HCT116 (cell line): ENCODE data around the gene TNIP1. TPM values are rescaled to one million over a fixed set of nuclear protein-coding genes. Genes with fewer than 3 reads are reported as not detected.

ENCODE experiments used
- ATAC-seq: fragments of 200-7000 bp; cut with Tn5 transposase; 2 replicates; pipeline ENCODE4 v1.9.1; 2020; ENCODE audit warnings: mild to moderate bottlenecking, moderate library complexity
- BruUV-seq: library from RNA; stranded (reverse); fragments of 400-500 nt; replicated peaks from 2 replicates; lab custom pipeline; 2021; lab: Mats Ljungman, UMichigan
- CTCF ChIA-PET: fragments of 300-600 bp; sonication (Branson Sonifier 250); formaldehyde crosslinking; loops from one replicate; lab custom pipeline; 2021; ENCODE audit warnings: antibody characterized with exemption; lab: Charles Lee
- POLR2A ChIA-PET: fragments of 300-600, 350-600 bp; sonication (Branson Sonifier 250); formaldehyde crosslinking; loops from one replicate; lab custom pipeline; 2021; ENCODE audit warnings: antibody characterized with exemption; lab: Charles Lee
- RAD21 ChIA-PET, 2 experiments: fragments of 300-600 bp; sonication (Branson Sonifier 250); formaldehyde crosslinking; loops; one replicate each; lab custom pipeline; 2023; ENCODE audit warnings: low total read pairs in 2 of 2; ENCODE audit not compliant: uncharacterized antibody in 2 of 2, unreplicated experiment in 2 of 2, low non-redundant PET in 1 of 2; lab: Charles Lee
- DNase-seq: peaks from one replicate; pipeline ENCODE4 v3.0.0-alpha.2; 2010; ENCODE audit warnings: low read depth, low spot score
- H2AFZ ChIP-seq: fragments of 200-600 bp; shearing (Covaris generic), sonication (generic); 2 replicates; pipeline ENCODE4 v1.6.1; 2017; ENCODE audit warnings: low read depth, mixed run types, mixed read lengths, antibody characterized with exemption, low read length; ENCODE audit not compliant: poor library complexity, severe bottlenecking
- H3K27ac ChIP-seq: 2 replicates; pipeline ENCODE4 v1.5.1; 2012; ENCODE audit warnings: low read depth, low read length
- H3K27me3 ChIP-seq: fragments of 200-600 bp; sonication (generic); 2 replicates; pipeline ENCODE4 v1.6.1; 2016; ENCODE audit warnings: mixed run types, low read length, mixed read lengths; ENCODE audit not compliant: insufficient read depth
- H3K36me3 ChIP-seq, 2 experiments: fragments of 200-500 bp in 1 of 2; fragments of 200-600 bp in 1 of 2; sonication (Bioruptor generic) in 1 of 2; sonication (generic) in 1 of 2; 2 replicates each; pipeline versions ENCODE4 v1.5.1 to v1.6.1; 2014 to 2016; ENCODE audit warnings: low read length in 2 of 2, inconsistent platforms in 1 of 2, mixed read lengths in 1 of 2, mixed run types in 1 of 2; ENCODE audit not compliant: insufficient read depth in 2 of 2, control insufficient read depth in 1 of 2
- H3K4me1 ChIP-seq, 2 experiments: fragments of 200-600 bp in 1 of 2; sonication (generic) in 1 of 2; 2 replicates each; pipeline versions ENCODE4 v1.5.1 to v1.6.1; 2012 to 2017; ENCODE audit warnings: low read length in 2 of 2, inconsistent platforms in 1 of 2, mild to moderate bottlenecking in 1 of 2, mixed read lengths in 1 of 2, mixed run types in 1 of 2, moderate library complexity in 1 of 2; ENCODE audit not compliant: insufficient read depth in 2 of 2, control insufficient read depth in 1 of 2
- H3K4me2 ChIP-seq: fragments of 200-600 bp; sonication (generic); 2 replicates; pipeline ENCODE4 v1.6.1; 2017; ENCODE audit warnings: mixed run types, low read length, mixed read lengths
- H3K4me3 ChIP-seq, 2 experiments: fragments of 200-600 bp in 1 of 2; sonication (generic) in 1 of 2; replicated peaks in 1 of 2; 2 replicates each; pipeline ENCODE4 v1.5.1; 2011 to 2016; ENCODE audit warnings: low read length in 2 of 2, control low read depth in 1 of 2, low read depth in 1 of 2, mild to moderate bottlenecking in 1 of 2, mixed read lengths in 1 of 2, mixed run types in 1 of 2
- H3K79me2 ChIP-seq: fragments of 200-600 bp; sonication (generic); 2 replicates; pipeline ENCODE4 v1.6.1; 2017; ENCODE audit warnings: mild to moderate bottlenecking, mixed run types, low read length, moderate library complexity, mixed read lengths; ENCODE audit not compliant: insufficient read depth
- H3K9ac ChIP-seq: fragments of 200-600 bp; sonication (generic); 2 replicates; pipeline ENCODE4 v1.6.1; 2016; ENCODE audit warnings: low read length, mixed read lengths
- H3K9me2 ChIP-seq: fragments of 200-600 bp; sonication (generic), shearing (Covaris generic); 2 replicates; pipeline ENCODE4 v1.6.1; 2017; ENCODE audit warnings: mixed run types, mild to moderate bottlenecking, moderate library complexity; ENCODE audit not compliant: insufficient read depth
- H3K9me3 ChIP-seq, 2 experiments: fragments of 200-500 bp in 1 of 2; fragments of 200-600 bp in 1 of 2; sonication (Bioruptor generic) in 1 of 2; sonication (generic) in 1 of 2; 2 replicates each; pipeline ENCODE4 v1.6.1; 2014 to 2017; ENCODE audit warnings: low read length in 2 of 2, mixed read lengths in 2 of 2, inconsistent platforms in 1 of 2, low read depth in 1 of 2, mild to moderate bottlenecking in 1 of 2, mixed run types in 1 of 2, moderate library complexity in 1 of 2; ENCODE audit not compliant: control insufficient read depth in 1 of 2, insufficient read depth in 1 of 2
- H4K20me1 ChIP-seq: fragments of 200-600 bp; sonication (generic), shearing (Covaris generic); 2 replicates; pipeline ENCODE4 v1.6.1; 2017; ENCODE audit warnings: mixed run types, mild to moderate bottlenecking, moderate library complexity; ENCODE audit not compliant: insufficient read depth
- CEBPB ChIP-seq: IDR thresholded peaks from 2 replicates; pipeline ENCODE4 v1.6.1; 2012; ENCODE audit warnings: low read depth
- EGR1 ChIP-seq: IDR thresholded peaks from 2 replicates; pipeline ENCODE4 v1.6.1; 2012; ENCODE audit warnings: low read depth
- EZH2phosphoT487 ChIP-seq: fragments of 200-600 bp; IDR thresholded peaks from 2 replicates; pipeline ENCODE4 v1.6.1; 2018; ENCODE audit warnings: antibody characterized with exemption, borderline replicate concordance
- FOSL1 ChIP-seq: IDR thresholded peaks from 2 replicates; pipeline ENCODE4 v1.6.1; 2012; ENCODE audit warnings: low read depth
- JUND ChIP-seq: IDR thresholded peaks from 2 replicates; pipeline ENCODE4 v1.6.1; 2012
- POLR2AphosphoS5 ChIP-seq: IDR thresholded peaks from 2 replicates; pipeline ENCODE4 v1.6.1; 2011; ENCODE audit warnings: mild to moderate bottlenecking, low read depth, low read length, moderate library complexity
- SRF ChIP-seq: IDR thresholded peaks from 2 replicates; pipeline ENCODE4 v1.6.1; 2012; ENCODE audit warnings: low read depth
- ZNF274 ChIP-seq: fragments of 200-500 bp; sonication (Bioruptor generic); IDR thresholded peaks from 2 replicates; pipeline ENCODE4 v1.6.1; 2014; ENCODE audit warnings: mild to moderate bottlenecking, low read depth, low read length, inconsistent platforms
- intact Hi-C: fragments of 100-400 bp; cut with micrococcal nuclease; formaldehyde crosslinking; loops from 2 replicates; pipeline ENCODE4 v1.10.0; 2022
- total RNA-seq: library from RNA; stranded (reverse); gene quantifications from one replicate; pipeline ENCODE4 v1.2.1, GENCODE V29; 2021; ENCODE audit not compliant: unreplicated experiment
- TF ChIP-seq, protein P1 (sequence below): IDR thresholded peaks from 2 replicates; pipeline ENCODE4 v1.6.1; 2011; ENCODE audit warnings: mild to moderate bottlenecking, low read length, moderate library complexity; ENCODE audit not compliant: insufficient replicate concordance; ENCODE audit errors: extremely low read depth

TNIP1 gene
- total RNA-seq, 1 experiment from 2014 or later, result 46.0 TPM

DNA sequence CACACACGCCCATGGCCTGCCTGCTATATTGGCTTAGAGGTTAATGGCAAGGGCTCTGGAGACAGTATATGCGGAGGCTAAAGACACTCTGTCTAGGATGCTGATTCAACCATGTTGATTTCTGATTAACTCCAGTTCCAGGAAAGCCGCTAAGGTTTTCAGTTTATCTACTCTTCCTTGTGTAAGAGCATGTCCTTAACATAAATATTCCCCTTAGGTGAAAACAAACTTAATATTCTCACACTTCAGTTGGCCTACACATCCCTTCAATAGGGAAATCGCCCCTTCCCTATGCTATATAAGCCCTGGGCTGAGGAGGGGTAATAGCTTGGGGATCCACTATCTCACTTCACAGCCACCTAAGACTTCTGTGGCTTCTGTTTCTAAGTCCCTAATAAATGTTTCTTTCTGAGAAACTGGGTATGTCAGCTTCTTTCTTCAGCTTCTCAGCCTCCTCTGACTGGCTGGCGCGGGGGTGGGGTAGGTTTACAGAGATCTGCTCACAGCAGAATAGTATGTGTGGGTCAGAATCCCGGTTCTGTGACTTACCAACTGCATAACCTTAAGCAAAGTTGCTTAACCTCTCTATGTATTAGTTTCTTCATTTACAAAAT is 64.8 kb downstream of the TNIP1 start:
- H3K9me3 ChIP-seq, result no peaks in the 10 kb centered on the region
- H3K27ac ChIP-seq, result no peak overlapping the region
- H3K79me2 ChIP-seq, result no peaks in the 10 kb centered on the region
- H3K4me2 ChIP-seq, result no peak overlapping the region
- intact Hi-C loops, result no loop called here
- H3K27me3 ChIP-seq, result no peaks in the 10 kb centered on the region
- TF ChIP-seq CEBPB (no peak), EGR1 (no peak)
- TF ChIP-seq, protein P1, sequence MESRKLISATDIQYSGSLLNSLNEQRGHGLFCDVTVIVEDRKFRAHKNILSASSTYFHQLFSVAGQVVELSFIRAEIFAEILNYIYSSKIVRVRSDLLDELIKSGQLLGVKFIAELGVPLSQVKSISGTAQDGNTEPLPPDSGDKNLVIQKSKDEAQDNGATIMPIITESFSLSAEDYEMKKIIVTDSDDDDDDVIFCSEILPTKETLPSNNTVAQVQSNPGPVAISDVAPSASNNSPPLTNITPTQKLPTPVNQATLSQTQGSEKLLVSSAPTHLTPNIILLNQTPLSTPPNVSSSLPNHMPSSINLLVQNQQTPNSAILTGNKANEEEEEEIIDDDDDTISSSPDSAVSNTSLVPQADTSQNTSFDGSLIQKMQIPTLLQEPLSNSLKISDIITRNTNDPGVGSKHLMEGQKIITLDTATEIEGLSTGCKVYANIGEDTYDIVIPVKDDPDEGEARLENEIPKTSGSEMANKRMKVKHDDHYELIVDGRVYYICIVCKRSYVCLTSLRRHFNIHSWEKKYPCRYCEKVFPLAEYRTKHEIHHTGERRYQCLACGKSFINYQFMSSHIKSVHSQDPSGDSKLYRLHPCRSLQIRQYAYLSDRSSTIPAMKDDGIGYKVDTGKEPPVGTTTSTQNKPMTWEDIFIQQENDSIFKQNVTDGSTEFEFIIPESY, result no peak
- no peak overlapping the region for H3K9ac ChIP-seq
- DNase-seq (no peak), ATAC-seq (no peak)
- BruUV-seq, result no TSS peak
- H3K36me3 ChIP-seq, result no peaks in the 10 kb centered on the region
- H3K9me2 ChIP-seq, result no peaks in the 10 kb centered on the region
- no peaks in the 10 kb centered on the region for H4K20me1 ChIP-seq
- no peak overlapping the region for H2AFZ ChIP-seq
- H3K4me1 ChIP-seq, result no peaks in the 10 kb centered on the region
- CTCF ChIA-PET, result no interaction called here
- POLR2A ChIA-PET, result no interaction called here
- RAD21 ChIA-PET, result no interaction called here
- no peak overlapping the region for H3K4me3 ChIP-seq

DNA sequence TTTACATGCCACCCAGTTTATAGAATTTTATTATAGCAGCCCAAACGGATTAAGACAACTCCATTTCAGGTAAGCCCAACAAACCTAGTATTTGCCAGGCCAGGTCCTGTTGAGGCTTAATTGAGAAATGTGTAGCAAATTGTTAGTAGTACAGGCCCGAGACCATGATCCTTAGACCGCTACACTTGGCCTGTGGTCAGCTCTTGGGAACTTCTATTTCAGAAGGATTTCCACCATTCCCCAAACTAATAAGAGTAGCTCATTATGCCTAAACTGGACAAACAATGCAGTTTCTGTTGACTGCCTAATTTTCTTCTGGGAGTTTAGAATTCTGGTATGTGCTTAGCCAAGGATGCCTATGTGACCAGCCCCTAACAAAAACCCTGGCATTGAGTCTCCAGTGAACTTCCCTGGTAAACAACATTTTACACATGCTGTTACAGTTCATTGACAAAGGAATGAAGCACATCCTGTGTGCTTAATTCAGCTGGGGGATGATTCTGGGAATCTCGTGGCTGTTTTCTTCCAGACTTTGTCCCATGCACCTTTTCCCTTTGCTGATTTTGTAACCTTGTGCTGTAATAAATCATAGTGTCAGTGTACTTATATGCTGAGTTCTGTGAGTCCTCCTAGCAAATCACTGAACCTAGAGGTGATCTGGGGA is 66.0 kb downstream of the TNIP1 start:
- no TSS peak for BruUV-seq
- ChIA-PET RAD21 (no interaction called here), CTCF (no interaction called here), POLR2A (no interaction called here)
- Histone ChIP-seq H4K20me1 (no peaks in the 10 kb centered on the region), H3K27ac (no peak overlapping the region), H2AFZ (no peak overlapping the region), H3K9ac (no peak overlapping the region), H3K9me3 (no peaks in the 10 kb centered on the region), H3K27me3 (no peaks in the 10 kb centered on the region), H3K4me3 (no peak overlapping the region), H3K4me2 (no peak overlapping the region), H3K36me3 (no peaks in the 10 kb centered on the region), H3K79me2 (no peaks in the 10 kb centered on the region), H3K9me2 (no peaks in the 10 kb centered on the region), H3K4me1 (no peaks in the 10 kb centered on the region)
- TF ChIP-seq POLR2AphosphoS5 (no peak), CEBPB (no peak), FOSL1 (no peak), SRF (no peak), JUND (no peak), EZH2phosphoT487 (no peak), ZNF274 (no peak)
- ATAC-seq (no peak), DNase-seq (no peak)
- intact Hi-C loops, result no loop called here
